Trophoblast cell (in vitro differentiated cells and primary cell): ENCODE measurements around the gene CACNA2D3.

ENCODE experiments used
- DNase-seq, 2 donors: peaks; one replicate each; pipeline ENCODE4 v3.0.0-alpha.2; 2016
- H2AFZ ChIP-seq: 2 replicates; pipeline ENCODE4 v1.6.1; 2013; ENCODE audit warnings: low read length, moderate library complexity, mild to moderate bottlenecking; ENCODE audit not compliant: insufficient read depth, poor library complexity
- H2AK5ac ChIP-seq: 2 replicates; pipeline ENCODE4 v1.6.1; 2013; ENCODE audit warnings: mild to moderate bottlenecking, low read length
- H2BK120ac ChIP-seq: 2 replicates; pipeline ENCODE4 v1.6.1; 2013; ENCODE audit warnings: low read length, mild to moderate bottlenecking, moderate library complexity; ENCODE audit not compliant: insufficient read depth, poor library complexity
- H2BK12ac ChIP-seq: 2 replicates; pipeline ENCODE4 v1.6.1; 2013; ENCODE audit warnings: mild to moderate bottlenecking, low read length, moderate library complexity
- H2BK5ac ChIP-seq: 2 replicates; pipeline ENCODE4 v1.6.1; 2013; ENCODE audit warnings: low read length, low read depth, moderate library complexity, mild to moderate bottlenecking; ENCODE audit not compliant: poor library complexity
- H3K14ac ChIP-seq: 2 replicates; pipeline ENCODE4 v1.6.1; 2013; ENCODE audit warnings: mild to moderate bottlenecking, low read length
- H3K18ac ChIP-seq: 2 replicates; pipeline ENCODE4 v1.6.1; 2013; ENCODE audit warnings: mild to moderate bottlenecking, low read length
- H3K23ac ChIP-seq: 2 replicates; pipeline ENCODE4 v1.6.1; 2013; ENCODE audit warnings: low read length
- H3K27ac ChIP-seq: 2 replicates; pipeline ENCODE4 v1.5.1; 2013; ENCODE audit warnings: low read depth, mild to moderate bottlenecking, inconsistent platforms, low read length, moderate library complexity
- H3K27me3 ChIP-seq: 2 replicates; pipeline ENCODE4 v1.6.1; 2013; ENCODE audit warnings: inconsistent platforms, mild to moderate bottlenecking, low read length, moderate library complexity; ENCODE audit not compliant: insufficient read depth
- H3K36me3 ChIP-seq, 2 experiments: 1 replicate in 1 of 2; 2 replicates in 1 of 2; pipeline ENCODE4 v1.6.1; 2013; ENCODE audit warnings: low read length in 2 of 2, mild to moderate bottlenecking in 2 of 2, moderate library complexity in 1 of 2; ENCODE audit not compliant: insufficient read depth in 2 of 2, control insufficient read depth in 1 of 2
- H3K4ac ChIP-seq: 2 replicates; pipeline ENCODE4 v1.6.1; 2013; ENCODE audit warnings: low read depth, mild to moderate bottlenecking, low read length, moderate library complexity
- H3K4me1 ChIP-seq, 2 experiments: 1 replicate in 1 of 2; 2 replicates in 1 of 2; pipeline ENCODE4 v1.6.1; 2013; ENCODE audit warnings: low read length in 2 of 2, mild to moderate bottlenecking in 2 of 2, moderate library complexity in 1 of 2; ENCODE audit not compliant: insufficient read depth in 2 of 2, control insufficient read depth in 1 of 2
- H3K4me2 ChIP-seq: 2 replicates; pipeline ENCODE4 v1.6.1; 2013; ENCODE audit warnings: inconsistent platforms, mild to moderate bottlenecking, low read length, moderate library complexity
- H3K4me3 ChIP-seq: 2 replicates; pipeline ENCODE4 v1.5.1; 2013; ENCODE audit warnings: mild to moderate bottlenecking, low read depth, low read length, inconsistent platforms
- H3K79me1 ChIP-seq: one replicate; pipeline ENCODE4 v1.6.1; 2013; ENCODE audit warnings: low read length
- H3K79me2 ChIP-seq: 2 replicates; pipeline ENCODE4 v1.6.1; 2013; ENCODE audit warnings: low read length, mild to moderate bottlenecking; ENCODE audit not compliant: control insufficient read depth, insufficient read depth, poor library complexity
- H3K9ac ChIP-seq: 2 replicates; pipeline ENCODE4 v1.6.1; 2013; ENCODE audit warnings: mild to moderate bottlenecking, low read length
- H3K9me3 ChIP-seq: 2 replicates; pipeline ENCODE4 v1.6.1; 2013; ENCODE audit warnings: low read depth, mild to moderate bottlenecking, control low read depth, inconsistent platforms, low read length; ENCODE audit not compliant: insufficient read depth
- H4K12ac ChIP-seq: 2 replicates; pipeline ENCODE4 v1.6.1; 2013; ENCODE audit warnings: low read depth, mild to moderate bottlenecking, low read length, moderate library complexity
- H4K8ac ChIP-seq: 2 replicates; pipeline ENCODE4 v1.6.1; 2013; ENCODE audit warnings: low read depth, mild to moderate bottlenecking, low read length, moderate library complexity
- H4K91ac ChIP-seq: one replicate; pipeline ENCODE4 v1.6.1; 2013; ENCODE audit warnings: low read depth, mild to moderate bottlenecking, low read length, moderate library complexity
- WGBS: extraction: QIAGEN DNeasy Blood & Tissue Kit; methylation state at CpG from one replicate; pipeline ENCODE4 v1.1.7; 2013; ENCODE audit warnings: missing lambda C conversion rate; ENCODE audit not compliant: insufficient read length, insufficient coverage; ENCODE audit errors: extremely low coverage; 5-methylcytosine and 5-hydroxymethylcytosine counted together

The CACNA2D3 gene

GRCh38 chr3:54134155-54134554, 11.8 kb downstream of the CACNA2D3 start:
- DNase-seq: no peak
- Histone ChIP-seq H3K79me2 (no peaks in the 10 kb centered on the region), H3K23ac (no peak overlapping the region), H3K14ac (no peak overlapping the region), H3K27ac (no peak overlapping the region), H4K8ac (no peak overlapping the region), H3K36me3 (no peaks in the 10 kb centered on the region), H3K4ac (no peak overlapping the region), H4K12ac (no peak overlapping the region), H3K27me3 (no peaks in the 10 kb centered on the region), H3K4me1 (no peaks in the 10 kb centered on the region), H2BK5ac (no peak overlapping the region), H2BK120ac (no peak overlapping the region), H2AFZ (no peak overlapping the region), H3K4me3 (no peak overlapping the region), H4K91ac (no peak overlapping the region), H2BK12ac (no peak overlapping the region), H2AK5ac (no peak overlapping the region), H3K4me2 (no peak overlapping the region), H3K9ac (no peak overlapping the region), H3K79me1 (no peaks in the 10 kb centered on the region), H3K18ac (no peak overlapping the region), H3K9me3 (peaks cover 4% of the 10 kb centered on the region)
- no CpG with 5 or more reads among the region's 8 CpGs for WGBS

GRCh38 chr3:54134713-54135112, 12.4 kb downstream of the CACNA2D3 start:
- no peak overlapping the region for H3K4me2 ChIP-seq
- no peak overlapping the region for H2AFZ ChIP-seq
- H3K9ac ChIP-seq: no peak overlapping the region
- H3K36me3 ChIP-seq: no peaks in the 10 kb centered on the region
- no peak overlapping the region for H3K4ac ChIP-seq
- H3K27ac ChIP-seq: no peak overlapping the region
- H2BK12ac ChIP-seq: no peak overlapping the region
- H3K14ac ChIP-seq: no peak overlapping the region
- H3K23ac ChIP-seq: no peak overlapping the region
- H2AK5ac ChIP-seq: no peak overlapping the region
- H3K79me1 ChIP-seq: no peaks in the 10 kb centered on the region
- no peaks in the 10 kb centered on the region for H3K4me1 ChIP-seq
- no peak overlapping the region for H3K18ac ChIP-seq
- H4K91ac ChIP-seq: no peak overlapping the region
- DNase-seq: no peak
- H3K4me3 ChIP-seq: no peak overlapping the region
- H4K12ac ChIP-seq: no peak overlapping the region
- no peaks in the 10 kb centered on the region for H3K27me3 ChIP-seq
- H3K79me2 ChIP-seq: no peaks in the 10 kb centered on the region
- peaks cover 4% of the 10 kb centered on the region for H3K9me3 ChIP-seq
- no CpG with 5 or more reads among the region's 12 CpGs for WGBS
- H2BK5ac ChIP-seq: no peak overlapping the region
- no peak overlapping the region for H4K8ac ChIP-seq
- no peak overlapping the region for H2BK120ac ChIP-seq

GRCh38 chr3:54137311-54137710, 15.0 kb downstream of the CACNA2D3 start:
- no peak overlapping the region for H4K91ac ChIP-seq
- no peak overlapping the region for H2BK5ac ChIP-seq
- H2AK5ac ChIP-seq: no peak overlapping the region
- H3K4me1 ChIP-seq: no peaks in the 10 kb centered on the region
- H3K23ac ChIP-seq: no peak overlapping the region
- H3K9ac ChIP-seq: no peak overlapping the region
- no peak overlapping the region for H4K8ac ChIP-seq
- no peak overlapping the region for H2AFZ ChIP-seq
- no peak overlapping the region for H3K4ac ChIP-seq
- H3K79me2 ChIP-seq: no peaks in the 10 kb centered on the region
- H3K27me3 ChIP-seq: no peaks in the 10 kb centered on the region
- H3K9me3 ChIP-seq: peaks cover 4% of the 10 kb centered on the region
- no peaks in the 10 kb centered on the region for H3K36me3 ChIP-seq
- no peak overlapping the region for H2BK120ac ChIP-seq
- H2BK12ac ChIP-seq: no peak overlapping the region
- H3K4me2 ChIP-seq: no peak overlapping the region
- H3K79me1 ChIP-seq: no peaks in the 10 kb centered on the region
- no peak overlapping the region for H3K14ac ChIP-seq
- no peak overlapping the region for H3K4me3 ChIP-seq
- no peak for DNase-seq
- no CpG with 5 or more reads among the region's 5 CpGs for WGBS
- no peak overlapping the region for H4K12ac ChIP-seq
- H3K27ac ChIP-seq: no peak overlapping the region
- H3K18ac ChIP-seq: no peak overlapping the region

- peak in 1 of 2 donors; percentile 15 for DNase-seq
- Histone ChIP-seq H2BK120ac (no peak overlapping the region), H3K27me3 (no peaks in the 10 kb centered on the region), H3K9ac (no peak overlapping the region), H3K14ac (no peak overlapping the region), H3K27ac (no peak overlapping the region), H3K36me3 (no peaks in the 10 kb centered on the region), H2AK5ac (no peak overlapping the region), H2AFZ (no peak overlapping the region), H3K4me2 (no peak overlapping the region), H4K91ac (no peak overlapping the region), H3K79me2 (no peaks in the 10 kb centered on the region), H2BK5ac (no peak overlapping the region), H3K4me1 (no peaks in the 10 kb centered on the region), H4K8ac (no peak overlapping the region), H3K79me1 (no peaks in the 10 kb centered on the region), H3K18ac (no peak overlapping the region), H3K23ac (no peak overlapping the region), H4K12ac (no peak overlapping the region), H3K9me3 (peaks cover 4% of the 10 kb centered on the region), H3K4me3 (no peak overlapping the region), H3K4ac (no peak overlapping the region), H2BK12ac (no peak overlapping the region)
- WGBS: no CpG with 5 or more reads among the region's 9 CpGs
Measured at GRCh38 chr3:54138937-54139547, 16.7 kb downstream of the CACNA2D3 start.
